ENCODE measurements around the gene UBQLN4. TPM values are rescaled to one million over a fixed set of nuclear protein-coding genes. Genes with fewer than 3 reads are reported as not detected.

UBQLN4 gene
- total RNA-seq, 4 donors from 2014 or later: 2.6 to 47.0 (median 12.8) TPM

GRCh38 chr1:156081180-156081916 lies 27.8 kb upstream of the UBQLN4 start:
- no peak for DNase-seq
- H3K9me3 ChIP-seq: no peaks in the 10 kb centered on the region
- no peaks in the 10 kb centered on the region for H3K36me3 ChIP-seq
- peak overlapping the region; percentile 79 to 97 for H3K4me3 ChIP-seq
- no peaks in the 10 kb centered on the region for H3K4me1 ChIP-seq
- peak overlapping the region; percentile 75 to 85 for H3K27ac ChIP-seq
- TF ChIP-seq POLR2A (IDR thresholded peaks at IDR 0.05) (no peak), CTCF (IDR thresholded peaks at IDR 0.05) (no peak)
- no peaks in the 10 kb centered on the region for H3K27me3 ChIP-seq
- intact Hi-C loops (cut with DNase I; ENCODE audit: low total_unique reads): no loop called here

GRCh38 chr1:156080863-156081179 lies 27.2 kb upstream of the UBQLN4 start:
- Histone ChIP-seq H3K36me3 (no peaks in the 10 kb centered on the region), H3K9me3 (no peaks in the 10 kb centered on the region), H3K27ac (peak overlapping the region; percentile 64 to 65), H3K27me3 (no peaks in the 10 kb centered on the region), H3K4me1 (no peaks in the 10 kb centered on the region), H3K4me3 (peak overlapping the region in 1 of 2 donors; percentile 79)
- TF ChIP-seq POLR2A (IDR thresholded peaks at IDR 0.05): no peak
- TF ChIP-seq CTCF (IDR thresholded peaks at IDR 0.05): no peak
- intact Hi-C loops (cut with DNase I; ENCODE audit: low total_unique reads): no loop called here
- DNase-seq: no peak

- no peaks in the 10 kb centered on the region for H3K27me3 ChIP-seq
- peak overlapping the region in 1 of 2 donors; percentile 65 for H3K27ac ChIP-seq
- peak in 1 of 2 donors; percentile 28 for DNase-seq
- TF ChIP-seq CTCF (IDR thresholded peaks at IDR 0.05): no peak
- TF ChIP-seq POLR2A (IDR thresholded peaks at IDR 0.05): no peak
- no peaks in the 10 kb centered on the region for H3K4me1 ChIP-seq
- intact Hi-C loops (cut with DNase I; ENCODE audit: low total_unique reads): no loop called here
- no peaks in the 10 kb centered on the region for H3K9me3 ChIP-seq
- H3K4me3 ChIP-seq: peak overlapping the region in 1 of 2 donors; percentile 79
- H3K36me3 ChIP-seq: no peaks in the 10 kb centered on the region
Measured at GRCh38 chr1:156080241-156080862, 26.8 kb upstream of the UBQLN4 start.

GRCh38 chr1:156079762-156080161 lies 26.2 kb upstream of the UBQLN4 start:
- Histone ChIP-seq H3K9me3 (no peaks in the 10 kb centered on the region), H3K27ac (no peak overlapping the region), H3K4me3 (no peak overlapping the region), H3K4me1 (no peaks in the 10 kb centered on the region), H3K36me3 (no peaks in the 10 kb centered on the region), H3K27me3 (no peaks in the 10 kb centered on the region)
- no peak for DNase-seq
- TF ChIP-seq CTCF (IDR thresholded peaks at IDR 0.05): no peak
- no peak for TF ChIP-seq POLR2A (IDR thresholded peaks at IDR 0.05)
- intact Hi-C loops (cut with DNase I; ENCODE audit: low total_unique reads): no loop called here

- H3K27ac ChIP-seq: no peak overlapping the region
- H3K4me3 ChIP-seq: no peak overlapping the region
- H3K36me3 ChIP-seq: no peaks in the 10 kb centered on the region
- DNase-seq: no peak
- no peaks in the 10 kb centered on the region for H3K4me1 ChIP-seq
- H3K9me3 ChIP-seq: no peaks in the 10 kb centered on the region
- intact Hi-C loops (cut with DNase I; ENCODE audit: low total_unique reads): no loop called here
- no peaks in the 10 kb centered on the region for H3K27me3 ChIP-seq
- TF ChIP-seq CTCF (IDR thresholded peaks at IDR 0.05): no peak
- TF ChIP-seq POLR2A (IDR thresholded peaks at IDR 0.05): no peak
Measured at GRCh38 chr1:156078728-156079127, 25.1 kb upstream of the UBQLN4 start.
